Medulla oblongata (tissue), 1 donor: Measurements from ENCODE around the gene GON4L.
A peak's percentile ranks its signal among the peaks of the same experiment; 100 is the strongest.
"Not testable (repeated sequence)": the region's sequence is repeated elsewhere in the genome, so short reads cannot be mapped to it uniquely, and the experiment has no call there.

Source experiments
- DNase-seq: peaks from one replicate; pipeline ENCODE4 v3.0.0-alpha.2; 2015; ENCODE audit errors: extremely low spot score

GON4L gene

GRCh38 chr1:155745284-155746228, 111.5 kb downstream of the GON4L start:
- peak; percentile 97 for DNase-seq

DNA sequence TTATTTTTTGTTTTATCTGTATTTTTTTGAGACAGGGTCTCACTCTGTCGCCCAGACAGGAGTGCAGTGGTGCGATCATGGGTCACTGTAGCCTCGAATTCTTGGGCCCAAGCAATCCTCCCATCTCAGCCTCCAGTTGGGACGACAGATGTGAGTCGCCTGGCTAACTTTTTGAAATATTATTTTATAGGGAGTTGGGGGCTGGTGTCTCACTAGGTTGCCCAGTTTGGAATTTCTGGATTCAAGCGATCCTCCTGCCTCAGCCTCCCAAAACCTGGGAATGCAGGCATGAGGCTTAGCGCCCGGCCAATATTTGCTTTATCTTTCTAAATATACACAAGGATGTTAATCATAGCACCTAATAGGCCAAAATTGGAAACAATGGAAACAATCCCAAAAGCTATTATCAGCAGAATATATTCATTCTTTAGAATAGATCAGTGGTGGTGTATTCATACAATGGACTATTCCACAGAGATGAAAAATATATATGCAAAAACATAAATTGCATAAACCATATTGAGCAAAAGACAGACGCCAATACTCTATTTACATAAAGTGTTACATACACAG, 112.2 kb downstream of the GON4L start:
- DNase-seq = no peak

GRCh38 chr1:155741908-155742307, 115.1 kb downstream of the GON4L start:
- DNase-seq = no peak

DNA sequence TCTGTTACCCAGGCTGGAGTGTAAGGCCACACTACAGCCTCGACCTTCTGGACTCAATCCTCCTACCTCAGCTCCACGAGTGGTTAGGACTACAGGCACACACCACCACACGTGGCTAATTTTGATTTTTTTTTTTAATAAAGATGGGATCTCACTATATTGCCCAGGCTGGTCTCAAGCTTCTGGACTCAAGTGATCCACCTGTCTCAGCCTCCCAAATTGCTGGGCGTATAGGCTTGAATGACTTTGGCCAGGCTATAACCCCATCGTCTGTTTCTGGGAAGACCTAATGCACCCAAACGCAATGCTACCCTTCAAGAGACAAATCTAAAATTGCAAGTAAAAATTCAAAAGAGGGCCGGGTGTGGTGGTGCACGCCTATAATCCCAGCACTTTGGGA, 116.0 kb downstream of the GON4L start:
- DNase-seq = no peak

GRCh38 chr1:155729031-155729898, 127.7 kb downstream of the GON4L start:
- DNase-seq = peak; percentile 92

GRCh38 chr1:155725142-155725541, 131.9 kb downstream of the GON4L start:
- no peak for DNase-seq

DNA sequence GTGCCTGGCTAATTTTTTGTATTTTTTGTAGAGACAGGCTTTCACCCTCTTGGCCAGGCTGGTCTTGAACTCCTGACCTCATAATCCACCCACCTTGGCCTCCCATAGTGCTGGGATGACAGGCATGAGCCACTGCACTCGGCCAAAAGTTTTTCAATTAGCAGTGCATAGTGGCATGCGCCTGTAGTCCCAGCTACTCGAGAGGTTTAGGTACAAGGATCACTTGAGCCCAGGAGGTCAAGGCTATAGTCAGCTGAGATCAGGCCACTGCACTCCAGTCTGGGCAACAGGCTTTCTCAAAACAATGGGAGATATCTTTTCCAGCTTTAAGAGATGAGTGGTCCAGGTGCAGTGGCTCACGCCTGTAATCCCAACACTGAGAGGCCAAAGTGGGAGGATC, 137.3 kb downstream of the GON4L start:
- no peak for DNase-seq

GRCh38 chr1:155718524-155719115, 138.4 kb downstream of the GON4L start:
- peak; percentile 47 for DNase-seq

DNA sequence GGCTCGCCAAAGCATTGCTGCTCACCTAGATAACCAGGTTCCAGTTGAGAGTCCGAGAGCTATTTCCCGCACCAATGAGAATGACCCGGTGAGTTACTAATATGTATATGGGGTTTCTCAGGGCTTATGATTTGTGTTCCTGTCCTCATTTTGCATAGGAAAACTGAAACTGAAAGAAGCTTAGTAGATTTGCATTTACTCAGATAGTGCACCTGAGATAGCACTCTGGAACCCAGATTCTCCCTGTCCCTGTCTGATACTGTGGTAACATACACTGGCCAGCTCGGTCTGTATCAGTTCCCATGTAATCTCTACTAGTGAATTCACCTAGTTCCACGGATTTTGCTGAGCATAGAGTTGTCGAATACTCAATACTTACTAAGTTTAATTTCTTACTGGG, 140.0 kb downstream of the GON4L start:
- DNase-seq = no peak

DNA sequence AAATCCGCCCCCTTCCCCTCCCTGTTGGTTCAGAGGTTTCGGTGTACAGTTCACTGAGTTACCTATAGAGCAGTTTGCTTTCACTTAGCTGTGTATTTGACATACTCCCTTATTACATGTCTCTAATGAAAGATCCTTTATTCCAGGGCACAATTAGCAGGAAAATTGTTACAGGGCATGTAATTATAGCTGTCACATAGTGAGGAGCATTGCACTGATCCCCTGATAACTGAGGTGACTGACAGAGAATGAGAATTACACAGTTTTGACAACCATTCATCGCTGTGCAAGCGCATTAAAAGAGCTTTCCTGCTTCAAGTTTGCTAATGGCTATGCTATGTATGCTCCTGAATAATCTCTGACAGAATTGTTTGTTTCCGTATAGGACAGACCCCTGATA, 141.2 kb downstream of the GON4L start:
- no peak for DNase-seq

DNA sequence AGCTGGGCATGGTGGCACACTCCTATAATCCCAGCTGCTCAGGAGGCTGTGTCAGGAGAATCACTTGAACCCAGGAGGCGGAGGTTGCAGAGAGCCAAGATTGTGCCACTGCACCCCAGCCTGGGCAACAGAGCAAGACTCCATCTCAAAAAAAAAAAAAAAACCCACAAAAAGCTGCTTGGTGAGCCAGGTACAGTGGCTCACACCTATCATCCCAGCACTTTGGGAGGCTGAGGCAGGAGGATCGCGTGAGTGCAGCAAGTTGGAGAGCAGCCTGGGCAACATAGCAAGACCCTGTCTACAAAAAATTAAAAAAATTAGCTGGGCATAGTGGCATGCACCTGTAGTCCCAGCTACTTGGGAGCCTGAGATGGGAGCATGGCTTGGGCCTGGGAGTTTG, 142.0 kb downstream of the GON4L start:
- not testable (repeated sequence) for DNase-seq

DNA sequence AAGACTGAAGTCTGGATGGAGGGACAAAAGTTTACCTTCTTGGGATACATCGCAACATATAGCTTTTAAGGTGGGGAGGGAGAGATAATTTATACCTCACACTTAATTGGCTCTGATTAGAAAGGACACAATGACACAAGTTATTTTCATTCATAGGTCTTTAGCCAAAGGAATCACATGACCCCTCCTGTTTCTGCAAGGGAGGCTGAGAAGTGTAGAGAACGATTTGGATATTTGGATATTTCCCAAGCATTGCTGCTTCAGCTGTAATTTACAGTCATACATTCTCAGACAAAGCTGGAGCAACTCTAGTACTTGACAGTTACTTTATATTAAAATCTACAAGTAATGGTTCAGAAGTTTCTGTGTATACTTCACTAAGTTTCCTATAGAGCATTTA, 143.9 kb downstream of the GON4L start:
- no peak for DNase-seq

DNA sequence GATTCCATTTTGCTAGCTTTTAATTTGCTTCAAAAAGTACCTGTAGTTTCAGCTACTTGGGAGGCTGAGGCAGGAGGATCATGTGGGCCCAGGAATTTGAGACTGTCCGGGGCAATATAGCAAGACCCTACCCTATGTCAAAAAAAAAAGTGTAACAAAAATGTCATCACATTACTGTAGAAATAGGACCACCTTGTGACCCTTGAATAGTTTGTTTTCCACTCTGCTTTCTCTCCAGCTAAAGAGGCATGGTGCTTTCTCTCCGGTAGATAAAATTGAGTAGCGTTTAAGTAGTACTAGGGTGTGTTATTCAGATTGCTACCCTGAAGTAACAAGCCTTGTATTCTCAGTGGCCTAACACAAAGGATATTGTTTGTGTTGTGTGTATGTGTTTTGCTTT, 144.4 kb downstream of the GON4L start:
- peak; percentile 19 for DNase-seq

DNA sequence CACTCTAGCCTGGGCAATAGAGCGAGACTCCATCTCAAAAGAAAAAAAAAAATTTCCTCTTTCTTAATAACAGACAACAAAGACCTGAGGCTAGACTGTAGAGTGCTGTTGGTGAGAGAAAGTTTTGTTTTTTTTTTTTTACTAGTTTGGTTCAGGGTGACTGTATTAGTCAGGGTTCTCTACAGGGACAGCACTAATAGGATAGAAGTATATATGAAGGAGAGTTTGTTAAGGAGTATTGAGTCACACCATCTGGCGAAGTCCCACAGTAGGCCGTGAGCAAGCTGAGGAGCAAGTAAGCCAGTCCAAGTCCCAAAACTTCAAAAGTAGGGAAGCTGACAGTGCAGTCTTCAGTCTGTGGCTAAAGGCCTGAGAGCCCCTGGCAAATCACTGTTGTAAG, 145.6 kb downstream of the GON4L start:
- DNase-seq = not testable (repeated sequence)

DNA sequence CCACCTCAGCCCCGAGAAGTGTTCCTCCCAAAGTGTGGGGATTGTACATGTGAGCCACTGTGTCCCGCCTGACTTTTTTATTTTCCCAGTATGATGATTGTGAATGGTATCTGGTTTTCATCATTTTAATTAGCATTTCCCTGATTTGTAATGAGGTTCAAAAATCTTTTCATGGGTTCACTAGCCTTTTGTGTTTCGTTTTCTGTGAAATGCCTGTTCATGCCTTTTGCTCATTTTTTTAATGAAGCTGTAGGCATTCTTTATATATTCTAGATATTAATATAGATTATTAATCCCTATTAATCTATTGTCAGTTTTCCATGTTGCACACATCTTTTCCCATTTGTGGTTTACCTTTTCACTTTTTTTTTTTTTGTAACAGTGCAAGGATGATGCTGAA, 147.6 kb downstream of the GON4L start:
- no peak for DNase-seq

DNA sequence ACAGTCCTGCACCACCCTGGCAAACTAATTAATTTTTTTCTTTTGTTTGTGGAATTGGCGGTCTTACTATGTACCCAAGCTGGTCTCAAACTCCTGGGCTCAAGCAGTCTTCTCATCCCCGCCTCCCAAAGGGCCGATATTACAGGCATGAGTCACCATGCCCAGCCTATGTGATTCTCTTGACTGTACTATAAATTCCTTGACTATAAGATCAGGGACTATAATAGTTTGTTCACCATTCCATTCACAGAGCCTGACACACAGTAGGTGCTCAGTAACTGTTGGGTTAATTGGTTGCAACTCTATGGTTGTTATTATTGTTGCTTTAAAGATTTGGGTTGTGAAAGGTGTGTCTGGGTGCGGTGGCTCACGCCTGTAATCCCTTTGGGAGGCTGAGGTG, 150.9 kb downstream of the GON4L start:
- DNase-seq = no peak

GRCh38 chr1:155704414-155704813, 152.6 kb downstream of the GON4L start:
- not testable (repeated sequence) for DNase-seq

GRCh38 chr1:155703216-155703615, 153.8 kb downstream of the GON4L start:
- no peak for DNase-seq

DNA sequence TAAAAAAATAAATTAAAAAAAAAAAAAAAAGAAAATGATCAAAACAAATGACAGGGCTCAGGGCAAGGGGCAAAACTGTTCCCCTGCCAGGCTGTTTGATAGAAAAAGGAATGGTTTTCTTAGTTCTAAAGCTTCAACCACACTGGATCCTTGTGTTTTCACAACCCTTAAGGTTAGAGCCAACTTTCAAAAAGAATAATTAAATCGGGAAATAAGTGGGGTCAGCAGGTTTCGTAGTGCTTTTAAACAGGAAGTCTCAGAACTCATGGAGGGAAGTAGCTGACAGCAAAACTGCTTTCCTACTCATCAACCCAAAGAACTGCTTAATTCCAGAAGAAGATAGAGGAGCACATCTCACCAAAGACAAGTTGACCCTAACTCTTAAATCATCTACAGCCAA, 155.3 kb downstream of the GON4L start:
- DNase-seq = not testable (repeated sequence)
